Neural cell (in vitro differentiated cells): Measurements from ENCODE around the gene GLDC. TPM values are rescaled to one million over a fixed set of nuclear protein-coding genes. Genes with fewer than 3 reads are reported as not detected.

ENCODE experiments used
- H2AFZ ChIP-seq: fragments of 200-600, 300-800 bp; sonication (generic), shearing (Covaris generic); 2 replicates; pipeline ENCODE4 v1.6.0; 2014; ENCODE audit warnings: low read depth, mild to moderate bottlenecking, antibody characterized with exemption, low read length, moderate library complexity
- H3F3A ChIP-seq: fragments of 200-600 bp; shearing (Covaris generic); 2 replicates; pipeline ENCODE4 v1.6.1; 2016; ENCODE audit warnings: mild to moderate bottlenecking, moderate library complexity, mixed read lengths, antibody characterized with exemption, low read length; ENCODE audit not compliant: insufficient read depth, poor library complexity, severe bottlenecking
- H3K27ac ChIP-seq: fragments of 200-600, 300-800 bp; sonication (generic), shearing (Covaris generic); 2 replicates; pipeline ENCODE4 v1.5.1; 2014; ENCODE audit warnings: mild to moderate bottlenecking, low read length, moderate library complexity
- H3K27me3 ChIP-seq: fragments of 300-800, 200-600 bp; sonication (generic), shearing (Covaris generic); 2 replicates; pipeline ENCODE4 v1.6.0; 2014; ENCODE audit warnings: mild to moderate bottlenecking, low read depth, low read length, moderate library complexity; ENCODE audit not compliant: insufficient read depth
- H3K36me3 ChIP-seq: fragments of 300-800, 200-600 bp; sonication (generic), shearing (Covaris generic); 2 replicates; pipeline ENCODE4 v1.5.1; 2014; ENCODE audit warnings: mild to moderate bottlenecking, antibody characterized with exemption, low read length, moderate library complexity; ENCODE audit not compliant: insufficient read depth
- H3K4me2 ChIP-seq: fragments of 300-800, 200-600 bp; sonication (generic), shearing (Covaris generic); 2 replicates; pipeline ENCODE4 v1.6.0; 2014; ENCODE audit warnings: mild to moderate bottlenecking, low read length
- H3K4me3 ChIP-seq: fragments of 300-800, 200-600 bp; sonication (generic), shearing (Covaris generic); 2 replicates; pipeline ENCODE4 v1.5.1; 2014; ENCODE audit warnings: mild to moderate bottlenecking, low read length, moderate library complexity
- H3K79me2 ChIP-seq: fragments of 200-600 bp; shearing (Covaris generic); replicated peaks from 2 replicates; pipeline ENCODE4 v1.6.0; 2014; ENCODE audit warnings: mild to moderate bottlenecking, low read length, moderate library complexity; ENCODE audit not compliant: insufficient read depth
- H3K9ac ChIP-seq: fragments of 300-800, 200-600 bp; sonication (generic), shearing (Covaris generic); 2 replicates; pipeline ENCODE4 v1.6.1; 2016; ENCODE audit warnings: mild to moderate bottlenecking, low read length, mixed read lengths
- H3K9me2 ChIP-seq: fragments of 200-600 bp; shearing (Covaris generic); 2 replicates; pipeline ENCODE4 v1.6.1; 2016; ENCODE audit warnings: mild to moderate bottlenecking, low read length, mixed read lengths; ENCODE audit not compliant: insufficient read depth
- H3K9me3 ChIP-seq: fragments of 200-600, 300-800 bp; sonication (generic), shearing (Covaris generic); 2 replicates; pipeline ENCODE4 v1.6.1; 2016; ENCODE audit warnings: mild to moderate bottlenecking, mixed run types, low read length, moderate library complexity, mixed read lengths
- H4K20me1 ChIP-seq: fragments of 200-600 bp; shearing (Covaris generic); 2 replicates; pipeline ENCODE4 v1.6.1; 2016; ENCODE audit warnings: mild to moderate bottlenecking, mixed run types; ENCODE audit not compliant: insufficient read depth
- CTCF ChIP-seq: fragments of 450-650 bp; IDR thresholded peaks from 2 replicates; pipeline ENCODE4 v1.5.1; 2014; ENCODE audit warnings: antibody characterized with exemption, mild to moderate bottlenecking, moderate library complexity; ENCODE audit not compliant: poor library complexity, severe bottlenecking
- EP300 ChIP-seq: fragments of 450-650 bp; conservative IDR thresholded peaks from 2 replicates; pipeline ENCODE4 v1.6.1; 2014; ENCODE audit warnings: antibody characterized with exemption, mild to moderate bottlenecking, moderate library complexity; ENCODE audit not compliant: poor library complexity, severe bottlenecking
- EZH2 ChIP-seq: fragments of 200-600, 300-800 bp; shearing (Covaris generic), sonication (generic); IDR thresholded peaks from 2 replicates; pipeline ENCODE4 v1.6.1; 2014; ENCODE audit warnings: antibody characterized with exemption, low read length, borderline replicate concordance, mild to moderate bottlenecking; ENCODE audit not compliant: insufficient read depth, poor library complexity, severe bottlenecking
- MXI1 ChIP-seq: fragments of 450-650 bp; conservative IDR thresholded peaks from 2 replicates; pipeline ENCODE4 v1.6.1; 2014; ENCODE audit warnings: antibody characterized with exemption, mild to moderate bottlenecking; ENCODE audit not compliant: poor library complexity, severe bottlenecking
- POLR2AphosphoS5 ChIP-seq: IDR thresholded peaks from 2 replicates; pipeline ENCODE4 v1.6.1; 2012
- RAD21 ChIP-seq: fragments of 450-650 bp; conservative IDR thresholded peaks from 2 replicates; pipeline ENCODE4 v1.6.1; 2014; ENCODE audit warnings: antibody characterized with exemption, mild to moderate bottlenecking, moderate library complexity
- REST ChIP-seq: IDR thresholded peaks from 2 replicates; pipeline ENCODE4 v1.6.1; 2012; ENCODE audit warnings: borderline replicate concordance
- SMC3 ChIP-seq: fragments of 450-650 bp; conservative IDR thresholded peaks from 2 replicates; pipeline ENCODE4 v1.6.1; 2014; ENCODE audit warnings: antibody characterized with exemption, mild to moderate bottlenecking, moderate library complexity; ENCODE audit not compliant: poor library complexity
- TAF1 ChIP-seq: IDR thresholded peaks from 2 replicates; pipeline ENCODE4 v1.6.1; 2012; ENCODE audit warnings: low read depth
- polyA plus RNA-seq: library from polyadenylated mRNA; depleted of rRNA; stranded (reverse); fragments of >200 nt; gene quantifications from 2 replicates; pipeline ENCODE4 v1.2.3, GENCODE V29; 2014

GLDC gene
- polyA plus RNA-seq, 1 donor from 2014 or later, result 11.4 TPM

DNA sequence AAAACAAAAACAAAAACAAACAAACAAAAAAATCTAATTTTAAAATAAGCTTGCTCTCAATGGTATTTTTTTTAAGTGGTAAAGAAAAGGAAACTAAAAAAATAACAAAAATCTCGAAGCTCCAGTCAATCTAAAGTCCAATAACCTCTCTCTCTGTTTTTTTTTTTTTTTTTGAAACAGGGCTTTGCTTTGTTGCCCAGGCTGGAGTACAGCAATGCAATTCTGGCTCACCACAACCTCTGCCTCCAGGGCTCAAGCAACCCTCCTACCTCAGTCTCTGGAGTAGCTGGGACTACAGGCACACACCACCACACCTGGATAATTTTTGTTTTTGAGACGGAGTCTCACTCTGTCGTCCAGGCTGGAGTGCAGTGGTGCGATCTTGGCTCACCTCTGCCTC, 25.9 kb upstream of the GLDC start:
- H3K27ac ChIP-seq, result no peak overlapping the region
- TF ChIP-seq RAD21, result no peak
- no peak for TF ChIP-seq TAF1
- TF ChIP-seq POLR2AphosphoS5, result no peak
- TF ChIP-seq EP300, result no peak
- no peak for TF ChIP-seq SMC3
- TF ChIP-seq REST, result no peak
- H2AFZ ChIP-seq, result no peak overlapping the region
- H3K4me2 ChIP-seq, result no peak overlapping the region
- no peaks in the 10 kb centered on the region for H3K36me3 ChIP-seq
- no peak overlapping the region for H3K9ac ChIP-seq
- H3K4me3 ChIP-seq, result no peak overlapping the region
- H3K9me2 ChIP-seq, result no peaks in the 10 kb centered on the region
- H3K9me3 ChIP-seq, result no peaks in the 10 kb centered on the region
- no peaks in the 10 kb centered on the region for H3F3A ChIP-seq
- H4K20me1 ChIP-seq, result no peaks in the 10 kb centered on the region
- no peaks in the 10 kb centered on the region for H3K79me2 ChIP-seq
- no peaks in the 10 kb centered on the region for H3K27me3 ChIP-seq

DNA sequence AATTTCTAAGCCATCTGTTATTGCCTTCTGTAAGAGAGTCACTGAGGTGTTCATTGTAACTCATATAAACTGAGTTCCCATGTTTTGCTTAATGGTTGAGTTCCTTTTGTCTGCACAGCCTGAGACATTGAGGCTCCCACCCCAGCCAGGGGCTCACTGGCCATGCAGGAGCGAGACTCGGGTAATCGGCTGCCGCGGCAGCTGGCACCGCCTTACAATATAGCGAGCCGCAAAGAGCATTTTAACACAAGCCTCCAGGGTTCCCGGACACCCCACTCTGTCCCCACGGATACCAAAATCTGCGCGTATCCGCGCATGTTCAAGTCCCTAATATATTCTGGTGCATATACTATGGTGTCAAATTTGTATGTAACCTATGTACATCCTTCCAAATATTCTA, 24.4 kb upstream of the GLDC start:
- no peak overlapping the region for H3K4me3 ChIP-seq
- no peak overlapping the region for H2AFZ ChIP-seq
- no peaks in the 10 kb centered on the region for H3K9me3 ChIP-seq
- no peak overlapping the region for H3K4me2 ChIP-seq
- TF ChIP-seq EP300 (no peak), MXI1 (no peak), POLR2AphosphoS5 (no peak), RAD21 (no peak), TAF1 (no peak), SMC3 (no peak), EZH2 (no peak), CTCF (no peak), REST (no peak)
- H3K79me2 ChIP-seq, result no peaks in the 10 kb centered on the region
- H3K36me3 ChIP-seq, result no peaks in the 10 kb centered on the region
- H4K20me1 ChIP-seq, result no peaks in the 10 kb centered on the region
- no peaks in the 10 kb centered on the region for H3F3A ChIP-seq
- H3K9me2 ChIP-seq, result no peaks in the 10 kb centered on the region
- H3K9ac ChIP-seq, result no peak overlapping the region
- H3K27me3 ChIP-seq, result no peaks in the 10 kb centered on the region
- H3K27ac ChIP-seq, result no peak overlapping the region
